MM.1S (cell line): Measurements from ENCODE around the gene PLEKHG4.

ENCODE experiments used
- DNase-seq: peaks from one replicate; pipeline ENCODE4 v3.0.0-alpha.2; 2015
- H2AFZ ChIP-seq: fragments of 300-600 bp; sonication (generic); 2 replicates; pipeline ENCODE4 v1.6.0; 2016; ENCODE audit warnings: antibody characterized with exemption, low read length
- H3F3A ChIP-seq: fragments of 300-600 bp; sonication (generic); 2 replicates; pipeline ENCODE4 v1.6.1; 2016; ENCODE audit warnings: mild to moderate bottlenecking, antibody characterized with exemption, low read length, moderate library complexity, mixed read lengths; ENCODE audit not compliant: insufficient read depth
- H3K27ac ChIP-seq: fragments of 300-600 bp; sonication (generic); 2 replicates; pipeline ENCODE4 v1.5.1; 2016; ENCODE audit warnings: mild to moderate bottlenecking, low read length
- H3K27me3 ChIP-seq: fragments of 300-600 bp; sonication (generic); replicated peaks from 2 replicates; pipeline ENCODE4 v1.6.0; 2016; ENCODE audit warnings: low read length; ENCODE audit not compliant: insufficient read depth
- H3K36me3 ChIP-seq: fragments of 300-600 bp; sonication (generic); replicated peaks from 2 replicates; pipeline ENCODE4 v1.6.1; 2016; ENCODE audit warnings: mild to moderate bottlenecking, low read length, mixed read lengths; ENCODE audit not compliant: insufficient read depth
- H3K4me1 ChIP-seq: fragments of 300-600 bp; sonication (generic); 2 replicates; pipeline ENCODE4 v1.6.1; 2016; ENCODE audit warnings: low read length, mixed read lengths
- H3K4me2 ChIP-seq: fragments of 300-600 bp; sonication (generic); 2 replicates; pipeline ENCODE4 v1.6.0; 2016; ENCODE audit warnings: low read depth, low read length
- H3K4me3 ChIP-seq: fragments of 300-600 bp; sonication (generic); 2 replicates; pipeline ENCODE4 v1.5.1; 2016; ENCODE audit warnings: low read length, mixed read lengths
- H3K79me2 ChIP-seq: fragments of 300-600 bp; sonication (generic); 2 replicates; pipeline ENCODE4 v1.6.1; 2016; ENCODE audit warnings: mixed run types, low read length, mixed read lengths
- H3K9ac ChIP-seq: fragments of 300-600 bp; sonication (generic); 2 replicates; pipeline ENCODE4 v1.6.1; 2016; ENCODE audit warnings: low read length, mixed read lengths
- H3K9me2 ChIP-seq: fragments of 300-600 bp; sonication (generic); replicated peaks from 2 replicates; pipeline ENCODE4 v1.6.1; 2016; ENCODE audit warnings: mild to moderate bottlenecking, low read length, mixed read lengths; ENCODE audit not compliant: insufficient read depth
- H3K9me3 ChIP-seq: fragments of 300-600 bp; sonication (generic); replicated peaks from 2 replicates; pipeline ENCODE4 v1.6.1; 2016; ENCODE audit warnings: mild to moderate bottlenecking, low read length, mixed read lengths; ENCODE audit not compliant: insufficient read depth
- H4K20me1 ChIP-seq: fragments of 300-600 bp; sonication (generic); 2 replicates; pipeline ENCODE4 v1.6.1; 2016; ENCODE audit warnings: mild to moderate bottlenecking, low read length, moderate library complexity, mixed read lengths; ENCODE audit not compliant: insufficient read depth
- CTCF ChIP-seq: fragments of 300-600 bp; sonication (generic); IDR thresholded peaks from 2 replicates; pipeline ENCODE4 v1.5.1; 2016; ENCODE audit warnings: antibody characterized with exemption, low read length, mixed read lengths
- EZH2 ChIP-seq: fragments of 300-600 bp; sonication (generic); optimal IDR thresholded peaks from 2 replicates; pipeline ENCODE3; 2017; ENCODE audit warnings: low read depth, mild to moderate bottlenecking, antibody characterized with exemption, low read length, mixed read lengths
- EZH2phosphoT487 ChIP-seq: fragments of 300-600 bp; sonication (generic); IDR thresholded peaks from 2 replicates; pipeline ENCODE4 v1.6.1; 2018; ENCODE audit warnings: antibody characterized with exemption, low read length

PLEKHG4 gene

GRCh38 chr16:67304020-67304419, 24.7 kb downstream of the PLEKHG4 start:
- no peak overlapping the region for H3K4me2 ChIP-seq
- H3K9me3 ChIP-seq = no peaks in the 10 kb centered on the region
- no peaks in the 10 kb centered on the region for H3K4me1 ChIP-seq
- no peaks in the 10 kb centered on the region for H3K27me3 ChIP-seq
- DNase-seq = no peak
- H3K27ac ChIP-seq = no peak overlapping the region
- H3K9ac ChIP-seq = no peak overlapping the region
- H3F3A ChIP-seq = no peaks in the 10 kb centered on the region
- no peak for TF ChIP-seq EZH2phosphoT487
- no peaks in the 10 kb centered on the region for H3K36me3 ChIP-seq
- no peak overlapping the region for H2AFZ ChIP-seq
- no peaks in the 10 kb centered on the region for H3K9me2 ChIP-seq
- no peak overlapping the region for H3K4me3 ChIP-seq
- no peaks in the 10 kb centered on the region for H3K79me2 ChIP-seq
- no peaks in the 10 kb centered on the region for H4K20me1 ChIP-seq

GRCh38 chr16:67305216-67306071, 26.1 kb downstream of the PLEKHG4 start:
- H3K27me3 ChIP-seq = no peaks in the 10 kb centered on the region
- H3K36me3 ChIP-seq = no peaks in the 10 kb centered on the region

GRCh38 chr16:67310561-67310960, 31.2 kb downstream of the PLEKHG4 start:
- no peaks in the 10 kb centered on the region for H3F3A ChIP-seq
- TF ChIP-seq CTCF (no peak), EZH2 (no peak), EZH2phosphoT487 (no peak)
- no peak overlapping the region for H3K4me3 ChIP-seq
- no peak overlapping the region for H3K27ac ChIP-seq
- H3K27me3 ChIP-seq = no peaks in the 10 kb centered on the region
- H3K9me3 ChIP-seq = no peaks in the 10 kb centered on the region
- DNase-seq = no peak
- H2AFZ ChIP-seq = no peak overlapping the region
- H4K20me1 ChIP-seq = no peaks in the 10 kb centered on the region
- H3K36me3 ChIP-seq = no peaks in the 10 kb centered on the region
- no peaks in the 10 kb centered on the region for H3K4me1 ChIP-seq
- H3K9me2 ChIP-seq = no peaks in the 10 kb centered on the region
- no peaks in the 10 kb centered on the region for H3K79me2 ChIP-seq
- H3K9ac ChIP-seq = no peak overlapping the region
- no peak overlapping the region for H3K4me2 ChIP-seq

More at GRCh38 chr16:67305216-67306071, 26.1 kb downstream of the PLEKHG4 start:
- no peak overlapping the region for H3K4me3 ChIP-seq
- no peaks in the 10 kb centered on the region for H3K9me3 ChIP-seq
- no peak overlapping the region for H3K27ac ChIP-seq
- no peak for DNase-seq
- H3K9me2 ChIP-seq = no peaks in the 10 kb centered on the region
- no peaks in the 10 kb centered on the region for H3K79me2 ChIP-seq
- no peak overlapping the region for H3K4me2 ChIP-seq
- no peaks in the 10 kb centered on the region for H3K4me1 ChIP-seq
- no peak overlapping the region for H3K9ac ChIP-seq
- H4K20me1 ChIP-seq = no peaks in the 10 kb centered on the region
- no peaks in the 10 kb centered on the region for H3F3A ChIP-seq
- no peak overlapping the region for H2AFZ ChIP-seq
- TF ChIP-seq EZH2phosphoT487 (no peak), CTCF (no peak), EZH2 (no peak)
